GM12864 (cell line): ENCODE data around the gene KCNK16.

Experiments
- DNase-seq: peaks from one replicate; pipeline ENCODE4 v3.0.0-alpha.2; 2011; ENCODE audit warnings: low read depth
- H3K4me3 ChIP-seq: 2 replicates; pipeline ENCODE4 v1.5.1; 2011; ENCODE audit warnings: mild to moderate bottlenecking, low read depth, low read length, control low read depth
- TF ChIP-seq, protein P1 (sequence below): IDR thresholded peaks from 2 replicates; pipeline ENCODE4 v1.5.1; 2011; ENCODE audit warnings: low read depth, mild to moderate bottlenecking, moderate library complexity, low read length, control low read depth, inconsistent platforms; ENCODE audit errors: missing control alignments

KCNK16 gene

DNA sequence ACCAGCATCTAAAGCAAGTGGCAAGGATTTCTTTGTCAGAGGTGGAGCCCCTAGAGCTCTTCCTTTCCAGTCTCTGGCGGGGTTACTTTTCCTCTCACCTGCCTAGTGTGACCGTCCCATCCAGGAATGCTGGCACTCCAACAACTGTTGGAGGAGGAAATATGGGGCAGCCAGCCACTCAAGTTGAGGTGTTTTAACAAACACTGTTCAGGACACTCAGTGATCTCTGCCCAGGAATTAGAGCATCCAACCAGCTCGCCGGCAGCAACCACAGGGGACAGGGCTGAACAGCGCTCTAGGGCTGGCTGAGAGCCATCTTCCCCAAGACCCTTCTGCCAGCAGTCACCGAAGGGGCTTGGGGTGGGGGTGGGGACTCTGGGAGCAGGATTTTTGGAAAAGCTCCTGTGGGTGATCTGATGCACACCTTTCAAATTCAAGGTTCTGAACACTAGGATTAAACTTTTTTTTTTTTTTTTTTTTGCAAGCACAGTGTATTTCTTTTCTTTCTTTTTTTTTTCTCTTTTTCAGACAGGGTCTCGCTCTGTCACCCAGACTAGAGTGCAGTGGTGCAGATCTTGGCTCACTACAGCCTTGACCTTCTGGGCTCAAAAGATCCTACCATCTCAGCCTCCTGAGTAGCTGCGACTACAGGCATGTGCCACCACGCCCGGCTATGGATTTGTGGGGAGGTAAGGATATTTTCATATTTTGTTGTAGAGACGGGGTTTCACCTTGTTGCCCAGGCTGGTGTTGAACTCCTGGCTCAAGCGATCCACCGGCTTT lies 28.4 kb upstream of the KCNK16 start:
- no peak overlapping the region for H3K4me3 ChIP-seq
- TF ChIP-seq, protein P1, sequence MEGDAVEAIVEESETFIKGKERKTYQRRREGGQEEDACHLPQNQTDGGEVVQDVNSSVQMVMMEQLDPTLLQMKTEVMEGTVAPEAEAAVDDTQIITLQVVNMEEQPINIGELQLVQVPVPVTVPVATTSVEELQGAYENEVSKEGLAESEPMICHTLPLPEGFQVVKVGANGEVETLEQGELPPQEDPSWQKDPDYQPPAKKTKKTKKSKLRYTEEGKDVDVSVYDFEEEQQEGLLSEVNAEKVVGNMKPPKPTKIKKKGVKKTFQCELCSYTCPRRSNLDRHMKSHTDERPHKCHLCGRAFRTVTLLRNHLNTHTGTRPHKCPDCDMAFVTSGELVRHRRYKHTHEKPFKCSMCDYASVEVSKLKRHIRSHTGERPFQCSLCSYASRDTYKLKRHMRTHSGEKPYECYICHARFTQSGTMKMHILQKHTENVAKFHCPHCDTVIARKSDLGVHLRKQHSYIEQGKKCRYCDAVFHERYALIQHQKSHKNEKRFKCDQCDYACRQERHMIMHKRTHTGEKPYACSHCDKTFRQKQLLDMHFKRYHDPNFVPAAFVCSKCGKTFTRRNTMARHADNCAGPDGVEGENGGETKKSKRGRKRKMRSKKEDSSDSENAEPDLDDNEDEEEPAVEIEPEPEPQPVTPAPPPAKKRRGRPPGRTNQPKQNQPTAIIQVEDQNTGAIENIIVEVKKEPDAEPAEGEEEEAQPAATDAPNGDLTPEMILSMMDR: no peak
- DNase-seq: no peak

DNA sequence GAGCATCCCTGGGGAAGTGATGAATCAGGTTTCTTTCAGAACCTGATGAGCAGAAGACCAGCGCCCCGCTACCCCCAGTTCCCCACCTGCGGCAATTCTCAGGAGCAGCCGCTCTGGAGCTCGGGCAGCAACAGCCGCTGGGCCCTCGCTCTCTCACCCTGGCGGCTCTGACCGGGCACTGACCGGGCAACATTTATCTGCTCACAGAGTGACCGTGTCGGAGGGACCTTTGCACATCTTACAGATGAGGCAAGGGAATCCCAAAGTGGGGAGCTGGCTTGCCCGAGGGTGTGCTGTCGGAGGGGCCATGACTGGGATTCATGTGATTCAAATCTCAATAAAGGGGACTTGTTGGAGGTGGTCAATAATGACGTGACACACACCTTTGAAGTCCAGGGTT lies 26.2 kb upstream of the KCNK16 start:
- no peak overlapping the region for H3K4me3 ChIP-seq
- DNase-seq: no peak
- TF ChIP-seq, protein P1: no peak

DNA sequence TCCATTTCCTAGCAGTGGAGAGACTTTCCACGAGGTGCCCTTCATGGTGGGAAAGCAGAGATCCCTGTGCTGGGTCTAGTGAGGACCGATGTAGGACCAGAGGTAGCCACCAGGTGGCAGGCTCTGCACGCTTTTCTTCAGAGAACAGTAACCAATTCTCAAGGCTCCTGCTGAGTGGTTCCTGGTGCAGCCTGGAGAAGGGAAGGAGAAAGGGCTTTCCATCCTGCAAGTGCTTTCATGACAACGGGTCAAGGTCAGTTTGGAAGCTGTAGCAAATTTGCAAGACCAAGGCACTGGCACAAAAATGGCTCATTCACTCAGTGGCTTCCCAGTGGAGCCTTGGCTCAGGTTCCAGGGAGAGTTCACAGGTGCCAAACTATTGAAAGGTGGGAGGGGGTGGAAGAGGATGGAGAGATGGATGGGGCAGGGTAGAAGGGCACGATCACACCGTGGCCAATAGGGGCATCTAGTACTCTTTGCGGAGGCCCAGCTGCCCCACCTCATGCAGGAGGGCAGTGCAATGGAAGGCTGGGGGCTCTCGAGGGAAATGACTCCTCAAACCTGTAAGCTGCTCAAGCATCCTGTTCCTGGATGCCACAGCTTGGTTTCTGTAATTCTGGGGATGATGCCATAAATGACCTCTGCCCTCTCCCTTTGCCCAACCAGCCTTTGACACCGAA lies 25.5 kb upstream of the KCNK16 start:
- peak; percentile 12 for DNase-seq
- TF ChIP-seq, protein P1: peak; percentile 94
- no peak overlapping the region for H3K4me3 ChIP-seq

DNA sequence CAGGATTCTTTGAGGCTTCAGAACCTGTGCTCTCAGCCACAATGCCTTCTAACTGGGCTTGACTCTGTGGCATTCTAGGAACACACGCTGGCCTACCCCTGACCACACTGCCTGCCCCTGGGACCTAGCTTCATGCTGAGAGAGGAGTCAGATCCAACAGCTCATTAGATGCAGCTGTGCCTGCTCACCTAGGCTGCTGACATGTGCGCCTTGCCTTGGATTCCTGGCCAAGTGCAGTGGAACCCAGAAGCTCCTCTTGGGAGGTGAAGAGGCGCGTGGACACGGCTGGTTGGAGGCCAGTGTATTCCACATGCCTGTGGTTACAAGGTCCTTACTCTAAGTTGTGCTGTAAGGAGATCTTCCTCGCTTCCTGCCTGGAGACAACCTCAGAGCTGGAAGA lies 24.7 kb upstream of the KCNK16 start:
- H3K4me3 ChIP-seq: no peak overlapping the region
- no peak for DNase-seq

DNA sequence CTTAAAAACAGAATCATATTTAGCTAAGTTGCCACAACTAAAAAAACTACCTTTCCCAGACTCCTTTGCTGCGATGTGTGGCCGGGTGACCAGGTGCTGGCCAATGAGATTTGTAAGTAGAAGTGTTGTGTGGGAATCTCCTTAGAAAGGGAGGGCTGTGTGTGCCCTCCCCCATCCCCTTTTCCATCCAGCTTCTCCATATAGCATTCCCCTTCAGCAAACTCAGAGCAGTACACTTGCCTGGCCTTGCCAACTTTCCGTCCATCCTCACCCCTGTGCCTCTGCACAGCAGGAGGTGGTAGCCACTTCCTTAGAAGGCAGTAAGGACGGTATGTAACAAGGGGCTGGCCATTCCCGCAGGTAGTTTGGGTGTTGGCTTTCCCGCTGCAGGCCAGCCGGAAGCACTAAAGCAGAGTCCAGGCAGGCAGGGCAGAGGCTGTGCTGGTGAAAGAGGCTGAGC lies 22.3 kb upstream of the KCNK16 start:
- no peak overlapping the region for H3K4me3 ChIP-seq
- no peak for DNase-seq
- TF ChIP-seq, protein P1: no peak

More for the DNA sequence above, 24.7 kb upstream of the KCNK16 start:
- TF ChIP-seq, protein P1: no peak

DNA sequence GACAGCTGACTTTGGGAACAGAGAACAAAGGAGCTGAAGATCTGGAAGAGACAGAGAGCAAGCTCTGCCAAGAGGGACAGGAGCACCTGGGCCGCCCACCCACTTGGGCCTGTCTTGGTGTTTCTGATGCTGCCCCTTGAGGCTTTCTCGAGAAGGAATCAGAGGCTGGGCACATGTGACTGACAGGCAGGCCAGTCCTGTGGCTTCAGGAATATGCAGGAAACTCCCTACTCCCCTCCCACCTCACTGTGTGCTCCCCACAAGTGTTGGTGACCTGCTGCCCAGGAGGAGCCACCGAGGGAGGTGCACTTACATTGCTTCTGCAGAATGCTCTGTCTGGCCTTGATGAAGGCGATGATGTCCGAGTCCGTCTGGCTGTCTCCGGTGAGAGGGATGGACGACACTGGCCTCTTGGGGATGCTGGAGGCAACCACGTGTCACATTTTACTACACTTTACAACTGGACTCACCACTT lies 20.9 kb upstream of the KCNK16 start:
- no peak overlapping the region for H3K4me3 ChIP-seq
- TF ChIP-seq, protein P1: no peak
- no peak for DNase-seq
